DMS153 treated with DMSO at 0.1 percent for 48 hours (cell line): ENCODE measurements around the gene BICRAL.
"Not testable (repeated sequence)": the region's sequence is repeated elsewhere in the genome, so short reads cannot be mapped to it uniquely, and the experiment has no call there.

ENCODE experiments used
- DNase-seq: peaks from one replicate; lab custom pipeline; 2025; ENCODE audit not compliant: unreplicated experiment; lab: John Stamatoyannopoulos, UW

BICRAL gene

GRCh38 chr6:42764911-42765648, 16.8 kb upstream of the BICRAL start:
- DNase-seq, result no peak

GRCh38 chr6:42766163-42766670, 15.6 kb upstream of the BICRAL start:
- DNase-seq, result no peak

- DNase-seq, result no peak
Observed at GRCh38 chr6:42769051-42769450, 12.8 kb upstream of the BICRAL start.

GRCh38 chr6:42769836-42770235, 12.0 kb upstream of the BICRAL start:
- no peak for DNase-seq

GRCh38 chr6:42771741-42772100, 10.1 kb upstream of the BICRAL start:
- no peak for DNase-seq

GRCh38 chr6:42774201-42774600, 7.7 kb upstream of the BICRAL start:
- no peak for DNase-seq

GRCh38 chr6:42774821-42775487, 6.9 kb upstream of the BICRAL start:
- DNase-seq, result not testable (repeated sequence)

GRCh38 chr6:42777126-42777822, 4.6 kb upstream of the BICRAL start:
- DNase-seq, result no peak

GRCh38 chr6:42778122-42778521, 3.7 kb upstream of the BICRAL start:
- DNase-seq, result no peak

GRCh38 chr6:42779521-42779920, 2.3 kb upstream of the BICRAL start:
- DNase-seq, result no peak

- DNase-seq, result no peak
Observed at GRCh38 chr6:42781546-42781795, 381 bp upstream of the BICRAL start.

- peak; percentile 40 for DNase-seq
Observed at GRCh38 chr6:42782689-42783176, 881 bp downstream of the BICRAL start.

- DNase-seq, result peak; percentile 30
Observed at GRCh38 chr6:42783177-42783875, 1.5 kb downstream of the BICRAL start.

- no peak for DNase-seq
Observed at GRCh38 chr6:42783876-42784642, 2.2 kb downstream of the BICRAL start.

- no peak for DNase-seq
Observed at GRCh38 chr6:42784717-42785498, 3.1 kb downstream of the BICRAL start.

- no peak for DNase-seq
Observed at GRCh38 chr6:42786525-42786985, 4.7 kb downstream of the BICRAL start.

- DNase-seq, result no peak
Observed at GRCh38 chr6:42787063-42787472, 5.2 kb downstream of the BICRAL start.

- no peak for DNase-seq
Observed at GRCh38 chr6:42788671-42789070, 6.8 kb downstream of the BICRAL start.

GRCh38 chr6:42790549-42791181, 8.8 kb downstream of the BICRAL start:
- no peak for DNase-seq
